ENCODE data around the gene CWC27.
"Not testable (repeated sequence)": the region's sequence is repeated elsewhere in the genome, so short reads cannot be mapped to it uniquely, and the experiment has no call there.

CWC27 gene

DNA sequence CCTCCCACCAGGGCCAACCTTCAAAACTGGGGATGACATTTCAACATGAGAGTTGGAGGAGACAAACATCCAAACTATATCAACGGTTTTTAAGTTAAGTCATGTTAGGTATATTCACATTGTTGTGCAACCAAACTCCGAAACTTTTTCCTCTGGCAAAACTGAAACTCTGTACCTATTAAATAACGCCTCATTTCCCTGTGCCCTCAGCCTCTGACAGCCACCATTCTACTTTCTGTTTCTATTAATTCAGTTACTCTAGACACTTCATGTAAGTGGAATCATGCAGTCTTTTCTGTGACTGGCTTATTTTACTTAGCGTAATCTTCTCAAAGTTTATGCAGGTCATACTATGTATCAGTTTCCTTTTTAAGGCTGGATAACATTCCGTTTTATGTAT, 85.0 kb downstream of the CWC27 start:
- no peak for DNase-seq

DNA sequence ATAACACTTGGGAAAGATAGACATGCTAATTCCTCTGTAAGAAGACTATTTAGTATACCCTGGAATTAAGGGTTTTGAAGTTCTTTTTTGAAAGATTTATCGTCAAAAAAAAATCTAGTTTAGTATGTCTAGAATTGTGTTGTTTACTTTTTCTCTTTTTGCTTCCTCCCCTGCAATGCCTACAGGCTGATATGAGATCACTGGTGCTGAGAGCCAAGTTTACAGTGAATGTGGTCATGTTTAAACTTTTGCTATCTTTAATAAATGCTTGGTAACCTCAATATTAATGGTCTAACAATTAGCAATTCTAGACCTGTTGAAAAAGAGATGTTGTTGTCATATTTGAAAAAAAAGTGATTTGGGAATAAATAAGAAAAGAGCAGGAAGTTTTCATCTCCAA, 86.1 kb downstream of the CWC27 start:
- DNase-seq: no peak

DNA sequence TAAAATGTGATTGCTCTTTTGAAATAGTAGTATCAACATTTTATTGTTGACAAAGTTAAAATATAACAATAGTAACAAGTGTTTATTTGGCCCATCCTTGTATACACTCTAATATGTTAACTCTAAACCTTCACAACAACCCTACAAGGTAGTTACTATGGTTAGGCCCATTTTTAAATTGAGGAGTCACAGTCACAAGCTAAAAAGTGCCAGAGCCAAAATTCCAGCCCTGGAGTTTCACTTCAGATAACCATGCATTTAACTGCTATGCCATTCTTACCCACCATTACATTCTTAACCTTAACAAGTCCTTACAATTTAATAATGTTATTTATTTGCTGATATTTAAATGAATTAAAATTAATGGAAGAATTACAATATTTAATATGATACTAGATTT, 91.2 kb downstream of the CWC27 start:
- DNase-seq: no peak

DNA sequence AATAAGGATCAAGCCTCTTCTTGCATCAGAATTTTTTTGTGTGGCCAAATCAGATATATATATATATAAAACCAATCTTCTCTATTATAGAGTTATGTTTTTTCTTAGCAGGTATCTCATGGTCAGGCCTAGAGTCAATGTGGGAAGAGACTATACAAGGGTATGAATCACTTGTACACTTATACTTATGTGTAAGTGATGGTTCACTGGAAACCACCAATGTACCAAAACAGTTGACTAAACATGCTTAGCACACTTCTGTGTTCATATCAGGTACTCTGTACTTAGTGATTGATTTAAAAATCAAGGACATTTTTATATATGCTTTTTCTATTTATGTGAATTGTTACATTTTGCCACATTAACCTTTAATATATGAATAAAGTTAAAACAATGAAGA, 92.6 kb downstream of the CWC27 start:
- no peak for DNase-seq

DNA sequence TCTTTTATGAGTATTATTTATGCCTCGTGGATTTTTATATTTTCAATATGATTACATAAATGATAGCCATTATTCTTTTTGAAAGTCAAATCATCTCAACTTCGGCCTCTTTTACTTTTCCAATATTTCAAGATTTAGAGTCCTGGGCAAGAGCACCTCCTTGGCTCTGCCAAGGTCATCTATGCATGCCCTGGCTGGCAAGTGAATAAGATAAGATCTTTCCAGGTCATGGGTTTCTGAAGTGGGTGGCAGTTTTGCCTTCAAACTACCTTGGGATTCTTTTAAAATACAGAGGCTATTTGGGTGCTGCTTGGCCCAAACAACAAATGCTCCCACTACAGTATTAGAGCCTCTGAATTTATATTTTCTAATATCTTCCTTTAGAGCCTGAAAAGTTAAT, 95.4 kb downstream of the CWC27 start:
- no peak for DNase-seq

DNA sequence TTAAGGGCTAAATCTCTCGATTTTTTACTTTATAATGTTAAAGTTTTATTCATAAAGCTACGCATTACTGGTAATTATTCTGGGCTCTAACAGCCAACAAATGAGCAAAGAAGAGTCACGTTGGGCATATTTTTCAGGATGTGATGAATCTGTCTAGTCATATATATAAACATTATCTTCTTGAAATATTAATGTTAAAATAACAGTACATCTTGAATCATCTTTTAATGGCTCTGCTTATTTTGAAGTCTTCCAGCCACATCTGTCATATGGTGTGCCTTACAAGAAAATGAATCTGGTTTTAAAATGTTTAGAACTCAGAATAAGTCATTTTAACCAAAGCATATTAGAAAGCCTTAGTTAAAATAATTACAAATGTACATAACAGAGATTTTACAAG, 96.9 kb downstream of the CWC27 start:
- DNase-seq: no peak

DNA sequence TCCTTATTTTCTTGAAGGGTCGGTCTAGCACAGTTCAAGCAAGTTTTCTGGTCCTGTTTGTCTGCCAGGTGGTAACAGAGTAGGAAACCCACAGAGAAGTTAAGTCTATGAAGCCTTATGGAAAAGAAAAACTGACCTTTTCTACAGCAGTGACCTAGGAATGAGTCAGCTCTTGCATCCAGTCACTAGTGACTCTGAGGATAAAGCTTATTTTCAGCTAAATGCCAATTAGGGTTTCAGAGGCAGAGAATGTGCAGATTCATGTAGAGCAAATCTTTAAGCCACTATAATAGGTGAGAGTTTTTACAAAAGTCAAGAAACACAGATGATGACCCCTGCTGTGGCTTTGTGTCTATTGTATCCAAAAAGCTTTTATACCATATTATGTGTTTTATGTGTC, 100.7 kb downstream of the CWC27 start:
- DNase-seq: no peak

DNA sequence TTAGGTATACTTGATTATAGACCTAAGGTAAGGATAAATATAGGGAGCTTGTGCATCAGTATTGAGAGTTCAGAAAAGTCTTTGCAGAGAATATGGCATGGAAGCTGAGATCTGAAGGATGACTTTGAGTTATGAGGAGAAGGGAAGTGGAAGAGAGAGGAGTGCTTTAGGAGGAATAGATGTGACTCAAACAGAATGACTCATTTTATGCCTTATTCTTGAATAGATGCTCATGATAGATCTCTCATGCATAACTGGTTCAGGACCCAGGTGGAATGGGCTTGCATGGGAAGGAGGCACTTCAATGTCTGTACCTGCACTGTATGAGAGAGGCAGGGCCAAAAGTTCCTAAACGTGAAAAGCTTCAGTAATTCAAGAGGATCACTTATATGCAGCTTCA, 103.3 kb downstream of the CWC27 start:
- no peak for DNase-seq

DNA sequence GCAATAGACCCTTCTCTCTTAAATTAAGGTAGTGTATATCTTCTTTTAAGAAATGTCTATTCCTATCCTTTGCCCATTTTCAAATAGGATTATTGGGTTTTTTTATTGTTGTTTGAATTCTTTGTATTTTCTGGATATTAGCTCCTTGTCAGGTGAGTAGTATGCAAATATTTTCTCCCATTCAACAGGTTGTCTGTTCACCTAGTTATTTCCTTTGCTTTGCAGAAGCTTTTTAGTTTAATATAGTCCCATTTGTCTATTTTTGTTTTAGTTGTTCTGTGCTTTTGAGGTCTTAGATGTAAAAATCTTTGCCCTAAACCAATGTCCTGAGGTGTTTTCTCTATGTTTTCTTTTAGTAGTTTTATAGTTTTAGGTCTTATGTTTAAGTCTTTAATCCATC, 104.7 kb downstream of the CWC27 start:
- no peak for DNase-seq

DNA sequence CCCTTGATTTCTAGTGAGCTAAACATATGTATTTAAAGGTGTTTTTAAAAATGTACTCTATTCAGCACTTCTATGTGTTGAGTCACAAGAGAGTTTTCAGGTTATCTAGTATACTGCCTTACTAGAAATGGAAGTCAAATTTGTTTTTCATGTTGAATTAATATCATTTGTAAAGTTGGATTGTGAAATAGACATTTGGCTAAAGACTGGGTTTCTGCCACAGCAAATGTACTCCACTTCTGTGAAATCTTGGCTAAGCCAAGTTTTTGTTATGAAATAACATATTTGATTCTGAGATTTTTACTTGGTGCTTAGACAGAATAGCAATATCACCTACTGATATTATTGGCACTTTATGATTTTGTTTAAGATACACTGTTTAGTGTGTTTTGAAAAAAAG, 106.0 kb downstream of the CWC27 start:
- DNase-seq: no peak

DNA sequence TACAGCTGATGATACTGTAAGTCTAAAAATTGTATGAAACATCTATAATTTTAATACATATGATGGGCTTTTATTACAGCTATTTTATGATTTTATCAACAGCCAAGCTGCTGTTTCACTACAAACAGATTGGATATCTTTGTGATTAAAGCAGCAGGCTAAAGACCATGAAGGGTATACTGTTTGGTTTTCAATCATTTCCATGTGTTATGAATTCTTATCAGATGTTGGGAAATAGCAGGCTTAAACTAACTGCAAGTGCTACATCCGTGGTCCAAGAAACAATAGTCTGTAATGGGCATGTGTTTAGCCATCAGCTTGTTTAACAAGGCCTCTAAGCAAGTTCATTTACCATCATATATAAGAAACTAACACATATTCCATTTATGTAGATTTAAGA, 107.5 kb downstream of the CWC27 start:
- no peak for DNase-seq

DNA sequence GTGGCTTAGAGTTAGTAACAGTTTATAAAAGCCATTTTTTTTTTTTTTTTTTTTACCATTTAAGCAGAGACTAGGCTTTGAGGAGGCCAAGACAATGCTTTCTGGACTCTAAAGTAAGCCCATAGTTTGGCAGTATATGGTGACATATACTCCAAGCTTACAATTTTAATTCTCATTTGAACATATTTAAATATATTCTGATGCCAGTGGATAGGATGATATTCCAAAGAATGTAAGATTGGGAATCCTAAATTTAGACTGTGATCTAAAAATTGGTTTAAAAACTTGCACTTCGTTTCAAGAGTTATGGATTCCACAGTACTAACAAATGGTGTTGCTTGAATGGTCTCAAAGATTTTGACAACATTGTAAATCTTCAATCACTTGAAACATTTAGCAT, 112.1 kb downstream of the CWC27 start:
- DNase-seq: no peak

DNA sequence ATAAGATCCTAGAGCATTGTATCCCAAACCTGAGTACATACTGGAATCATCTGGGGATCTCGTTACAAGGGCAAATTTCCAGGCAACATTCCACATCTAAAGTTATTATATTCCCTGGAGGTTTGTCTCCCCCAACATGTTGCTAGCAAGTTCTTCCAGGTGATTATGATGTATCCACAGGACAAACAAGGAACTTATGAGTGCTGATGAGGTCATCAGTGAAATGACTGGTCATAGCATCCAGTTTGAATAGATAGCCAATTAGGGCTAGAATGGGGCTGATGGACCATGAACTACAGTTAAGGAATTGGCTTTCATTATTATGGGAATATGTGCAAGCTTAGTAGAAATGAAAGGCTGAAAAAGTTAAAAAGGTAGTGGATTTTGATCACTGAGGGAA, 115.2 kb downstream of the CWC27 start:
- no peak for DNase-seq

DNA sequence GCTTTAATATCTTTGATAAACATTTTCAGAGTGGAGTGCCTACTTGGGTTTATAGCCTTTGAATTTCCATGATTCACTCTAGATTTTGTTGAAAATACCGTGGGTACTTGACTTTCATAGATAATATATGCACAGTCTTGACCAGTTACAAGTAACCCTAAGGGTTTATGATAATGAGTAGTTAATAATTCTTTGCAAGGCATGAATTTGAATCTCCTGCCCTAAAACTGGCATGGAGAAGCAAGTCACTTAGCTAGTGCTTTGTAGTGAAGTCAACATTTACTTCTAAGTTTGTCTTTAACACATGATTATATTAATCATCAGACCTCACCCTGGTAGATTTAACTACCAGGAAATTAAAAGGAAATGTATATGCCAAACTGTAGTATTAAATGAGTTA, 115.8 kb downstream of the CWC27 start:
- DNase-seq: no peak

DNA sequence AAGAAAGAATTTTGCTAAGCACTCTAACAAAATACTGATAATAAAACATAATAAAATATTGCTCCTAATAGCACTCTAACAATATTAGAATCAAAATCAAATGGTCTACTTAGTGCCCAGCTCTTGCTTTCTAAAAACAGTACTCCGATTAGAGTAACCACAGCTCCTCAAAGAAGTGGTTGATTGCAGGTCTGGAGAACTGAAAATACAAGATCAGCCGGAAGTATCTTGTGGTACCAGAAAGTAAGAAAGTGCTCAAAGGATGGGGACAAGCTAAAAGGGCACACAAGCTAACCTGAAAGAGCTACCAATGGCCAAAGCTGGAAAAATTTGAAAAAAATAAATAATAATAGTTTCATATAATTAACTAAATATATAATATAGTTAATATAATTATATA, 119.2 kb downstream of the CWC27 start:
- no peak for DNase-seq

DNA sequence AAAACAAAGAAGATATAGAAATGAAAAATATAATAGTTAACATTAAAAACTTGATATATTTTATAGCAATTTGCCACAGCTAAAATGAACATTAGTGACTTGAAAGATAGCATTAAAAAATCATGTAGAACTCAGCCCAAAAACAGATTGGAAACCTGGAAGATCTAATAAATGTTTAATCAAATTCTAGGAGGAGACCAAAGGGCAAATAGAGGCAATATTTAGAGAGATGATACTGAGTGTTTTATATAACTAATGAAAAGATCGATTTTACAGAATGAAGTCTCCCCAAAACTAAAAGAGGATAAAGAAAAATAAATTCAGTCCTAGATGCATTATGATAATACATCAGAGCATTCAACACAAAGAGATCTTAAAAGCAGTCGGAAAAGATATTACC, 127.0 kb downstream of the CWC27 start:
- no peak for DNase-seq

DNA sequence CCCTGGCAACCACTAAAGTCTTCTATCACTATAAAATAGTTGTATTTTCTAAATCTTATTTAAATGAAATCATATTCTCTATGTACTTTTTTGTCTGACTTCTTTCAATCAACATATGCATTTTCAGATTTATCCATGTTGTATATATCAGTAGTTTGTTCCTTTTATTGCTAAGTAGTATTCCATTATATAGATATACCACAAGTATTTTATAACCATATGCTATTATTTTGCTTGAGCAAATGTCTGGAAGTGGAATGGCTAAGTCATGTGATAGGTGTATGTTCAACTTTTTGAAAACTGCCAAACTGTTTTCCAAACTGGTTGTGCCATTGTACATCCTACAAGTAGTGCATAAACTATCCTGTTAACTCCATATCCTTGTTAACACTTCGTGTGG, 131.1 kb downstream of the CWC27 start:
- no peak for DNase-seq

DNA sequence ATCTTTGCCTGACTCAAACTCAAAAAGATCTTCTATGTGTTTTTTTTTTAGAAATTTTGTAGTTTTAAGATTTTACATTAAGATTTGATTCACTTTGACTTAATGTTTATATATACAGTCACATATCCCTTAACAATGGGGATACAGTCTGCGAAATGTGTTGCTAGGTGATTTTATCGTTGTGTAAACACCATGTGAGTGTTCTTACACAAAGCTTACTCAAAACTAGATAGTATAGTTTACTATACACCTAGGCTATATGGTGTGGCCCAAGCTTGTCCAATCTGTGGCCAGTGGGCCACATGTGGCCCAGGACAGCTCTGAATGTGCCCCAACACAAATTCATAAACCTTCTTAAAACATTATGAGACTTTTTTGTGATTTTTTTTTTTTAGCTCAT, 131.9 kb downstream of the CWC27 start:
- DNase-seq: no peak

DNA sequence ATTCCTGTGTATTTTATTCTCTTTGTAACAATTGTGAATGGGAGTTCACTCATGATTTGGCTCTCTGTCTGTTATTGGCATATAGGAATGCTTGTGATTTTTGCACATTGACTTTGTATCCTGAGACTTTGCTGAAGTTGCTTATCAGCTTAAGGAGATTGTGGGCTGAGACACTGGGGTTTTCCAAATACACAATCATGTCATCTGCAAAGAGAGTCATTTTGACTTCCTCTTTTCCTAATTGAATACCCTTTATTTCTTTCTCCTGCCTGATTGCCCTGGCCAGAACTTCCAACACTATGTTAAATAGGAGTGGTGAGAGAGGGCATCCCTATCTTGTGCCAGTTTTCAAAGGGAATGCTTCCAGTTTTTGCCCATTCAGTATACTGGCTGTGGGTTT, 138.7 kb downstream of the CWC27 start:
- not testable (repeated sequence) for DNase-seq

DNA sequence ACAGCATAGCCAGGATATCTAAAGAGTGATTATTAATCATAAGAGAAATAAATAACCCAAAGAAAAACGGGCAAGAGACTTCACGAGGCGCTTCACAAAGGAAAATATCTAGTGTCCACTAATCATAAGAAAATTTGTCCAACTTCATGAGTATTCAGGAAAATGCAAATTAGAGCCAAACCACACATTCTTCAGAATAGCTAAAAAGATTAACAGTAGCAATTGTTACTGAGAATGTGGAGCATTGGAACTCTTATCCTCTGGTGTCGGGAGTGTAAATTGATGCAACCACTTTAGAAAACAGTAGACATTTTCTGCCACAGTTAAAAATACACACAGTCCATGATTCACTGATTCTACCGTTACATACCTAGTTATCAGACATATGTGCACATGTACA, 145.7 kb downstream of the CWC27 start:
- DNase-seq: no peak

DNA sequence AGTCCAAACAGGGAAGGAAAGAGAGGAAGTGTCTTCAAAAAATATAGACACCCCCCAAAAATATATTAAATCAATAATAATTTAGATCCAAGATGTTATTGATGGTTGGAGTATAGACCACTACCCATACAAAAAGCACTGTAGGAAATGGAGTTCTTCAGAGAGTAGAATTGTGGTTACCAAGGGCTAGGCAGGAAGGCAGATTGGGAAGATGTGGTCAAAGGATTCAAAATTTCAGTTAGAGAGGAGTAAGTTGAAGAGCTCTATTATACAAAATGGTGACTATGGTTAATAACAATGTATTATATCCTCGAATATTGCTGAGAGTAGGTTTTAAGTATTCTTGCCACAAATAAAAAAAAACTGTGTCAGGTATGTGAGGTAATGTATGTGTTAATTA, 149.4 kb downstream of the CWC27 start:
- DNase-seq: no peak

DNA sequence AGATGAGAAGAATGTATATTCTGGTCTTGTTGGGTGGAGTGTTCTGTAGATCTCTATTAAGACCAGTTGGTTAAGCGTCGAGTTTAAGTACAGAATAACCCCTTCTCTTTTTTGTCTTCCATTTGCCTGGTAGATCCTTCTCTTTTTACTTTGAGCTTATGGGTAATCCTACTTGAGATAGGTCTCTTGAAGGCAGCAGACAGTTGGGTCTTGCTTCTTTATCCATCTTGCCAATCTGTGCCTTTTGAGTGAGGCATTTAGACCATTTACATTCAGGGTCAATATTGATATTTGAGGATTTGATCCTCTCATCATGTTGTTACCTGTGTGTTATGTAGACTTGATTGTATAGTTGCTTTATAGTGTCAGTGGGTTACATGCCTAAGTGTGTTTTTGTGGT, 152.7 kb downstream of the CWC27 start:
- no peak for DNase-seq

DNA sequence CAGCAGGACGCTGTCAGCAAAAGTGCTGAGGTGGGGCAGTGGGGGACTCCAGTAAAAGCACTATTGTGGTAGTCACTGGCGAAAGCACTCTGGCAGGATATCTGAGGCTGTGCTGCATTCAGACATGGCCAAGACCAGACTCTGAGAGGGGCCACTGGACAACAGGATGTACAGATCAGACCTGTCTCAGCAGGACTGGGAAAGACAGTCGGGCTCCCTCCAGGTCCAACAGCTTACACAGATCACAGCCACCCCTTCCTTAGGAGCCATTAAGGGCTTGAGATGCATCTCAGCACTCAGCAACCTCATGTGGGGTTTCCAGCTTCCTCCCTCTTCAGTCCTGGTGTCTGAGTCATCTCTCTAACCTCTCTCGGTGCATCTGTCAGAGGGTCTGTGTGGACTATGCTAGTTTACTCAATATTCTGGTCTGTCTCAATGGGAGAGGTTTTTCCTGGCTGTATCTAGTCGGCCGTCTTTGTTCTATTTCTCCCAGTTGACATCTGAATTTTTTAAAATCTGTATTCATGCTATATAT, 154.5 kb downstream of the CWC27 start:
- DNase-seq: no peak

DNA sequence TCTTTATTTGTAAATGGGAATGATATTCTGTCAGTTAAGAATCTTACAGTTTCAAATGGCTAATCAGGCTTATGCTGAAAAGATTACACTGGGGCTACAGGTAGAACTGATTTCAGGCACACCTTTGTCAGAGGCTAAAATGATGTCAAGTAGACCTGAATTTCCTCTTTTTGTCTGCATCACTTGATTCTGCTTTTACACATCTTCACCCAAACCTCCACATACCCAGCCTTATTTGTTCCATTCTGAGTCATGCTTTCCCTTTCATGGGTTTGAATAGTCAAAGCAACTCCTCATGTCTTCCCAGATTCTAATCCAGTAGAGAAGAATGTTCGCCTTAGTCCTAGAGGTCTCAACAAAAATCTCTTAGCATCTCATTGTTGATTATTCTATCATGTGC, 156.4 kb downstream of the CWC27 start:
- DNase-seq: no peak

DNA sequence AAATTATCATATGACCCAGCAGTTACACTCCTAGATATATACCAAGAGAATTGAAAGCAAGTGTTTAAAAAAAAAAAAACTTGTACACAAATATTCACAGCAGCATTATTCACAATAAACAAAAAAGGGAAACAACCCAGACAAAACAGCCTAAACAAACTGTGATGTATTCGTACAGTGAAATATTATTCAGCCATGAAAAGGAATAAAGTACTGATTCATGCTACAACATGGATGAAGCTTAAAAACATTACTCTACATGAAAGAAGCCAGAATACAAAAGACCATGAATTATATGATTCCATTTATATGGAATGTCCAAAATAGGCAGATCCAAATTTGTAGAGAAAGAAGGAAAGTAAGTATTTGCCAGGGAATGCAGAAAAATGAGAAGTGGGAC, 161.1 kb downstream of the CWC27 start:
- no peak for DNase-seq

DNA sequence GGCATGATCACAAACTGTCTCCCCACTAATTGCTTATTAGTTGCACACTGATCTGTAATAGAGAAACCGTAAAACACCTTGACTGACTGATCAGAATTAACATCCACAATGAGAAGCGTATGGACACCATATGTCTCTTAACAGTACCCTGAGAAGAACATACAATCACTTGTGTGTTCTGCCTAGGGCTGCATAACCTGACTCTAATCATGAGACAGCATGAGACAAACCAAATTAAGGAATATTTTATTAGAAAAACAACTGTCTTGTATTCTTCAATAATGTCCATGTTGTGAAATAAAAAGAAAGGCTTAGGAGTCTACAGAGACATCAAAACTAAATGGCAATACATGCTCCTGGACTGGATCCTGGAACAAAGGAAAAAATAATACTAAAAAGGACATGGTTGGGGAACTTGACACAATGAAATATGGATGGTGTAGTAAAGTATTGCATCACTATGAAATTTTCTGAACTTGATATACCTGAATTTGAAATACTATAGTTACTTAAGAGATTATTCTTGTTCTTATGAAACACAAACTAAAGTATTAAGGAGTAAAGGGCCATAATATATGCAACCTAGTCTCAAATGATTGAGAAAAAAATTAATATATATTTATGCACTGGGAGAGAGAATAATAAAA, 162.1 kb downstream of the CWC27 start:
- DNase-seq: no peak
